ENCODE measurements around the gene ELAVL2. TPM values are rescaled to one million over a fixed set of nuclear protein-coding genes. Genes with fewer than 3 reads are reported as not detected.

Gene ELAVL2
- total and polyA plus RNA-seq, 4 donors: 0.02 to 1.7 TPM; not detected in 2

DNA sequence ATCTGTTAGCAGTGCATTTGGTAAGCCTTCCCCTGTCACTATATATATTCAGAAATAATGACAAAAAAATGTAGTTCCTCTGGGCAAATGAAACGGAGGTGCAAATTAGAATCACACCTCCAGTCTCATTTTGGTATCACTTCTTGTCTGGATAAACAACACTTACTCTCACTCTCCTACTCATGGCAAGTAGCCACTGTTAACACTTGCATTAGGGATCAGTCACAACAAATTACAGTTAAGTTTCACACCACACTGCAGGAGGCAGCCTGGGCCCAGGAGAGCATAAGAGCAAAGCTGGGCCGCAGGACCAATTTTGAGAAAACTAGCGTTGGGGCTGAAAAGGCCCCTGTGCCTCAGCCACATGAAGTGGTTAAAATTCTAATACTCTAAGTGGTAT, 161.0 kb downstream of the ELAVL2 start:
- no peaks in the 10 kb centered on the region for H3K9me3 ChIP-seq (ENCODE audit: control insufficient read depth in 4 of 4, insufficient read depth in 3 of 4, low read length in 3 of 4)
- no peak overlapping the region for H3K27ac ChIP-seq (ENCODE audit: low read depth in 1 of 2, low read length in 1 of 2)
- no peak overlapping the region for H3K9ac ChIP-seq (ENCODE audit: insufficient read depth in 1 of 2, low read length in 2 of 2)
- H3K27me3 ChIP-seq (ENCODE audit: control insufficient read depth in 3 of 3, insufficient read depth in 3 of 3, low read length in 2 of 3): no peaks in the 10 kb centered on the region
- no peak for ATAC-seq (ENCODE audit: insufficient read depth, low FRiP score)
- peaks cover 0 to 5% (median 0%) of the 10 kb centered on the region in 5 donors for H3K4me1 ChIP-seq (ENCODE audit: control insufficient read depth in 5 of 5, insufficient read depth in 5 of 5, low read length in 5 of 5)
- DNase-seq: no peak
- 72 to 83% methylated on average over 3 of the region's 3 CpGs for WGBS, 2 donors
- TF ChIP-seq, protein P1, sequence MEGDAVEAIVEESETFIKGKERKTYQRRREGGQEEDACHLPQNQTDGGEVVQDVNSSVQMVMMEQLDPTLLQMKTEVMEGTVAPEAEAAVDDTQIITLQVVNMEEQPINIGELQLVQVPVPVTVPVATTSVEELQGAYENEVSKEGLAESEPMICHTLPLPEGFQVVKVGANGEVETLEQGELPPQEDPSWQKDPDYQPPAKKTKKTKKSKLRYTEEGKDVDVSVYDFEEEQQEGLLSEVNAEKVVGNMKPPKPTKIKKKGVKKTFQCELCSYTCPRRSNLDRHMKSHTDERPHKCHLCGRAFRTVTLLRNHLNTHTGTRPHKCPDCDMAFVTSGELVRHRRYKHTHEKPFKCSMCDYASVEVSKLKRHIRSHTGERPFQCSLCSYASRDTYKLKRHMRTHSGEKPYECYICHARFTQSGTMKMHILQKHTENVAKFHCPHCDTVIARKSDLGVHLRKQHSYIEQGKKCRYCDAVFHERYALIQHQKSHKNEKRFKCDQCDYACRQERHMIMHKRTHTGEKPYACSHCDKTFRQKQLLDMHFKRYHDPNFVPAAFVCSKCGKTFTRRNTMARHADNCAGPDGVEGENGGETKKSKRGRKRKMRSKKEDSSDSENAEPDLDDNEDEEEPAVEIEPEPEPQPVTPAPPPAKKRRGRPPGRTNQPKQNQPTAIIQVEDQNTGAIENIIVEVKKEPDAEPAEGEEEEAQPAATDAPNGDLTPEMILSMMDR (IDR thresholded peaks at IDR 0.05; ENCODE audit: control extremely low read depth, extremely low read depth): no peak
- no peak overlapping the region for H3K4me3 ChIP-seq
- no peaks in the 10 kb centered on the region for H3K36me3 ChIP-seq (ENCODE audit: control insufficient read depth in 4 of 4, insufficient read depth in 4 of 4, low read length in 4 of 4)

DNA sequence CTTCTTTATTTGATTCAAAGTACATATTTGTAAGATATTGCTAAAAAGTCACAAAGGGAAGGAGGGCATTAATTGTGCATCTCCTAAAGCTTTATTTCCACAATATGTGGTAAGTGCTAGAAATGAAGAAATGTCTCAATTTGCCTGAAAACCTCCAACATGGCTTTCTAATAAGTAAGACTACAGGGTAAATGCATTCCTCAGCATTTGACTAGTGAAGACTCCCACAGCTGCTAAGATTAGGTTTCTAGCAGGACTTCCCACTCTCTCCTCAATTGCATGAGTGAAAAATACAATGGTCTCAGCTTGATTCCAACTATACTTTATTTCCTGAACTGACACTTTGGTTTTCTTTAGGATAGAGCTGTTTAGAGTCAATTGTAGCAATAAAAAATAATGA, 162.1 kb downstream of the ELAVL2 start:
- DNase-seq (no peak), ATAC-seq (ENCODE audit: insufficient read depth, low FRiP score) (no peak)
- TF ChIP-seq, protein P1 (IDR thresholded peaks at IDR 0.05; ENCODE audit: control extremely low read depth, extremely low read depth): no peak
- Histone ChIP-seq H3K4me3 (no peak overlapping the region), H3K36me3 (ENCODE audit: control insufficient read depth in 4 of 4, insufficient read depth in 4 of 4, low read length in 4 of 4) (no peaks in the 10 kb centered on the region), H3K4me1 (ENCODE audit: control insufficient read depth in 5 of 5, insufficient read depth in 5 of 5, low read length in 5 of 5) (peaks cover 0 to 7% (median 0%) of the 10 kb centered on the region in 5 donors), H3K27ac (ENCODE audit: low read depth in 1 of 2, low read length in 1 of 2) (no peak overlapping the region), H3K9me3 (ENCODE audit: control insufficient read depth in 4 of 4, insufficient read depth in 3 of 4, low read length in 3 of 4) (no peaks in the 10 kb centered on the region), H3K9ac (ENCODE audit: insufficient read depth in 1 of 2, low read length in 2 of 2) (no peak overlapping the region), H3K27me3 (ENCODE audit: control insufficient read depth in 3 of 3, insufficient read depth in 3 of 3, low read length in 2 of 3) (no peaks in the 10 kb centered on the region)

DNA sequence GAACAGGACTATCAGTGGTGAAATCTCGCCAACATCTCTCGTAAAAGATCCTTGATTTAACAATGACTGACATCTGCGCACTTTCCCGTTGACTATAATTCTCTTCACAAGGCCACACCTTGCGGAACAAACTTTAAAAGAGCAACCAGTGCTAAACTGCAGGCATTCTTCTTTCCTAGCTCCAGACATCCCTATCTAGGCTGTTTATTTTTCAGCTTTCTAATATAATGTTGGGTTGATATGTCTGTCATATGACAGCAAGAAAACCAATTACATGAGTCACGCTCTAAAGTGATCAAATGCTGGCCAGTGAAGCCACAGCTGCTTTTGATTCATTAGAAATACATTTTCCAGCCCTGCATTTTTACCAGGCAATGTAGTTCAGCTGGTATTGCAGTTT, 162.5 kb downstream of the ELAVL2 start:
- 89 to 90% methylated on average over 6 of the region's 6 CpGs for WGBS, 2 donors
- no peak overlapping the region for H3K27ac ChIP-seq (ENCODE audit: low read depth in 1 of 2, low read length in 1 of 2)
- DNase-seq (no peak), ATAC-seq (ENCODE audit: insufficient read depth, low FRiP score) (no peak)
- peaks cover 0 to 7% (median 0%) of the 10 kb centered on the region in 5 donors for H3K4me1 ChIP-seq (ENCODE audit: control insufficient read depth in 5 of 5, insufficient read depth in 5 of 5, low read length in 5 of 5)
- H3K27me3 ChIP-seq (ENCODE audit: control insufficient read depth in 3 of 3, insufficient read depth in 3 of 3, low read length in 2 of 3): no peaks in the 10 kb centered on the region
- TF ChIP-seq, protein P1 (IDR thresholded peaks at IDR 0.05; ENCODE audit: control extremely low read depth, extremely low read depth): no peak
- H3K36me3 ChIP-seq (ENCODE audit: control insufficient read depth in 4 of 4, insufficient read depth in 4 of 4, low read length in 4 of 4): no peaks in the 10 kb centered on the region
- no peak overlapping the region for H3K9ac ChIP-seq (ENCODE audit: insufficient read depth in 1 of 2, low read length in 2 of 2)
- H3K9me3 ChIP-seq (ENCODE audit: control insufficient read depth in 4 of 4, insufficient read depth in 3 of 4, low read length in 3 of 4): no peaks in the 10 kb centered on the region
- H3K4me3 ChIP-seq: no peak overlapping the region

DNA sequence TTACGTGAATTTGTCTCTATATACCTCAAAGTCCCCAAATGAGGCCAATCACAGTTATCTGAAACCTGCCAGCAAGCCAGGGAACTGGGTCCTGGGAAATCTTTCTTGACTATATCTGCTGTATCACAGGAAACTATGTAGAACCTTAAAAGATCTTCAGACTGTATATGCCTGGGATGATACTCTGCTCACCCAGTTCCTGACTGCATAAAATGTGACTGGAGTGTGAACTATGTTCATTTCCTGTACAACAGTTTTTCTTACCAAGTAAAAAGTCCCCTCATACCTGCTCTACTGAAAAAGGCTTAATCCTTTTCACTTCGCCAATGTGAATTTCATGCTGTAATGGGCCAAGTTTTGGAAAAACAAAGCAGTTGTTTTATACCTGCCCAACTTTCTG, 162.9 kb downstream of the ELAVL2 start:
- TF ChIP-seq, protein P1 (IDR thresholded peaks at IDR 0.05; ENCODE audit: control extremely low read depth, extremely low read depth): no peak
- no peak overlapping the region for H3K27ac ChIP-seq (ENCODE audit: low read depth in 1 of 2, low read length in 1 of 2)
- ATAC-seq (ENCODE audit: insufficient read depth, low FRiP score) (no peak), DNase-seq (no peak)
- H3K4me3 ChIP-seq: no peak overlapping the region
- no peaks in the 10 kb centered on the region for H3K27me3 ChIP-seq (ENCODE audit: control insufficient read depth in 3 of 3, insufficient read depth in 3 of 3, low read length in 2 of 3)
- no peaks in the 10 kb centered on the region for H3K36me3 ChIP-seq (ENCODE audit: control insufficient read depth in 4 of 4, insufficient read depth in 4 of 4, low read length in 4 of 4)
- no peak overlapping the region for H3K9ac ChIP-seq (ENCODE audit: insufficient read depth in 1 of 2, low read length in 2 of 2)
- H3K9me3 ChIP-seq (ENCODE audit: control insufficient read depth in 4 of 4, insufficient read depth in 3 of 4, low read length in 3 of 4): no peaks in the 10 kb centered on the region
- WGBS, 2 donors: 89 to 98% methylated on average over 2 of the region's 2 CpGs
- peaks cover 0 to 7% (median 0%) of the 10 kb centered on the region in 5 donors for H3K4me1 ChIP-seq (ENCODE audit: control insufficient read depth in 5 of 5, insufficient read depth in 5 of 5, low read length in 5 of 5)
